Keratinocyte (primary cell): ENCODE results near the gene ZNF362. TPM values are rescaled to one million over a fixed set of nuclear protein-coding genes. Genes with fewer than 3 reads are reported as not detected.
A peak's percentile ranks its signal among the peaks of the same experiment; 100 is the strongest.

ENCODE experiments used
- DNase-seq: peaks from one replicate; pipeline ENCODE4 v3.0.0-alpha.2; 2011; ENCODE audit warnings: low read depth, missing footprints, low spot score
- FAIRE-seq: peaks from 2 replicates; lab custom pipeline; 2011; peaks lifted over from hg19 to GRCh38; lab: Jason Lieb, UNC
- H2AFZ ChIP-seq: 2 replicates; pipeline ENCODE4 v1.6.0; 2012; ENCODE audit warnings: low read length, control low read depth, inconsistent platforms; ENCODE audit not compliant: control insufficient read depth
- H3K27ac ChIP-seq: 2 replicates; pipeline ENCODE4 v1.5.1; 2011; ENCODE audit warnings: low read length; ENCODE audit not compliant: control insufficient read depth, insufficient read depth
- H3K27me3 ChIP-seq: 3 replicates; pipeline ENCODE4 v1.6.0; 2011; ENCODE audit warnings: low read length; ENCODE audit not compliant: control insufficient read depth, insufficient read depth; ENCODE audit errors: extremely low read depth
- H3K36me3 ChIP-seq, 2 experiments: 2 replicates in 1 of 2; 3 replicates in 1 of 2; pipeline ENCODE4 v1.5.1; 2011; ENCODE audit warnings: low read length in 2 of 2, mild to moderate bottlenecking in 1 of 2; ENCODE audit not compliant: control insufficient read depth in 2 of 2, insufficient read depth in 2 of 2; ENCODE audit errors: extremely low read depth in 1 of 2
- H3K4me1 ChIP-seq: 3 replicates; pipeline ENCODE4 v1.5.1; 2011; ENCODE audit warnings: low read length; ENCODE audit not compliant: control insufficient read depth, insufficient read depth; ENCODE audit errors: extremely low read depth
- H3K4me2 ChIP-seq: 3 replicates; pipeline ENCODE4 v1.6.0; 2011; ENCODE audit warnings: low read depth, low read length; ENCODE audit not compliant: control insufficient read depth, insufficient read depth; ENCODE audit errors: extremely low read depth
- H3K4me3 ChIP-seq, 3 experiments: fragments of 200-600 bp in 1 of 3; sonication (generic) in 1 of 3; 2 replicates in 2 of 3; 3 replicates in 1 of 3; pipeline ENCODE4 v1.5.1; 2011 to 2016; ENCODE audit warnings: low read length in 3 of 3, mild to moderate bottlenecking in 3 of 3, control low read depth in 2 of 3, inconsistent platforms in 1 of 3, low read depth in 1 of 3, mixed read lengths in 1 of 3, mixed run types in 1 of 3, moderate library complexity in 1 of 3; ENCODE audit not compliant: control insufficient read depth in 2 of 3, insufficient read depth in 2 of 3; ENCODE audit errors: extremely low read depth in 1 of 3
- H3K79me2 ChIP-seq: 2 replicates; pipeline ENCODE4 v1.6.0; 2012; ENCODE audit warnings: low read length; ENCODE audit not compliant: control insufficient read depth, insufficient read depth
- H3K9ac ChIP-seq: 3 replicates; pipeline ENCODE4 v1.6.0; 2011; ENCODE audit warnings: low read length; ENCODE audit not compliant: control insufficient read depth, insufficient read depth; ENCODE audit errors: extremely low read depth
- H3K9me1 ChIP-seq: 3 replicates; pipeline ENCODE4 v1.6.0; 2011; ENCODE audit warnings: low read length; ENCODE audit not compliant: control insufficient read depth, insufficient read depth; ENCODE audit errors: extremely low read depth
- H3K9me3 ChIP-seq: 2 replicates; pipeline ENCODE4 v1.5.1; 2012; ENCODE audit warnings: low read depth, low read length; ENCODE audit not compliant: control insufficient read depth
- H4K20me1 ChIP-seq: 3 replicates; pipeline ENCODE4 v1.6.0; 2011; ENCODE audit warnings: low read length; ENCODE audit not compliant: control insufficient read depth, insufficient read depth; ENCODE audit errors: extremely low read depth
- EZH2 ChIP-seq: IDR thresholded peaks from one replicate; pipeline ENCODE4 v1.6.1; 2012; ENCODE audit warnings: inconsistent platforms, mild to moderate bottlenecking, low read length, moderate library complexity
- dilution Hi-C: fragments of 300-500 bp; cut with MboI; formaldehyde crosslinking; loops from one replicate; pipeline ENCODE4 v1.7.0; 2020; ENCODE audit warnings: low sequenced_read_pairs; ENCODE audit not compliant: extremely low pct_ligation_motif_present
- polyA plus RNA-seq, 5 experiments: library from polyadenylated mRNA; depleted of rRNA in 3 of 5; stranded (reverse) in 3 of 5; stranded (forward) in 1 of 5; unstranded in 1 of 5; fragments of >200 nt; gene quantifications; 1 replicate in 1 of 5; 2 replicates in 3 of 5; 3 replicates in 1 of 5; pipeline versions ENCODE4 v1.2.1 to v1.2.3, GENCODE V29; 2011 to 2012; ENCODE audit warnings: missing spikeins in 2 of 5, low read depth in 1 of 5, low replicate concordance in 1 of 5
- TF ChIP-seq, protein P1 (sequence below), 3 experiments: IDR thresholded peaks in 1 of 3; conservative IDR thresholded peaks in 1 of 3; optimal IDR thresholded peaks in 1 of 3; 2 replicates in 2 of 3; 3 replicates in 1 of 3; pipeline versions ENCODE3 to v1.5.1; 2011; ENCODE audit warnings: low read length in 3 of 3, mild to moderate bottlenecking in 3 of 3, moderate library complexity in 2 of 3, control low read depth in 1 of 3, inconsistent platforms in 1 of 3; ENCODE audit not compliant: insufficient read depth in 2 of 3; ENCODE audit errors: extremely low read depth in 1 of 3

The ZNF362 gene
- polyA plus RNA-seq, 1 donor (not counting 4 experiments of a cell fraction or from before 2014, with no cell fraction given), result 2.2 TPM

DNA sequence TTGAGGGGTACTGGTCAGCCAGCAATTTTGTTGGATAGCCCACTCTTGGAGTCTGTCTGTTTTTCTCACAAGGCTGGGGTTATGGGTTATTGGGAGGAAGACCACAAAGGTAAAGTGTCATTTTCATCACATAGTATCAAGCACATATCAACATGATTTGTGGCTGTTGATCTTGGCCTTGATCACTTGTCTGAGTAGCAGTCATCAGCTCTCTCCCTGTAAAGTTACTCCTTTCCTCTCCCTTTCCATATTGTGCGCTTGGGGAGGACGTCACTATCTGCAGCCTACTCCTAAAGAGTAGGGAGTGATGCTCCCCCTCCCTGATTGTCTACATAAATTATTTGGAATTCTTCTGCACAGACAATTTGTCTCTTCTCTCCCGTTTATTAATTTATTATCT, 1.8 kb upstream of the ZNF362 start:
- TF ChIP-seq EZH2, result no peak
- TF ChIP-seq, protein P1, sequence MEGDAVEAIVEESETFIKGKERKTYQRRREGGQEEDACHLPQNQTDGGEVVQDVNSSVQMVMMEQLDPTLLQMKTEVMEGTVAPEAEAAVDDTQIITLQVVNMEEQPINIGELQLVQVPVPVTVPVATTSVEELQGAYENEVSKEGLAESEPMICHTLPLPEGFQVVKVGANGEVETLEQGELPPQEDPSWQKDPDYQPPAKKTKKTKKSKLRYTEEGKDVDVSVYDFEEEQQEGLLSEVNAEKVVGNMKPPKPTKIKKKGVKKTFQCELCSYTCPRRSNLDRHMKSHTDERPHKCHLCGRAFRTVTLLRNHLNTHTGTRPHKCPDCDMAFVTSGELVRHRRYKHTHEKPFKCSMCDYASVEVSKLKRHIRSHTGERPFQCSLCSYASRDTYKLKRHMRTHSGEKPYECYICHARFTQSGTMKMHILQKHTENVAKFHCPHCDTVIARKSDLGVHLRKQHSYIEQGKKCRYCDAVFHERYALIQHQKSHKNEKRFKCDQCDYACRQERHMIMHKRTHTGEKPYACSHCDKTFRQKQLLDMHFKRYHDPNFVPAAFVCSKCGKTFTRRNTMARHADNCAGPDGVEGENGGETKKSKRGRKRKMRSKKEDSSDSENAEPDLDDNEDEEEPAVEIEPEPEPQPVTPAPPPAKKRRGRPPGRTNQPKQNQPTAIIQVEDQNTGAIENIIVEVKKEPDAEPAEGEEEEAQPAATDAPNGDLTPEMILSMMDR (optimal IDR thresholded peaks at IDR 0.05 in 1 of 3, IDR thresholded peaks at IDR 0.05 in 1 of 3, conservative IDR thresholded peaks at IDR 0.05 in 1 of 3; ENCODE audit: extremely low read depth in 1 of 3, insufficient read depth in 2 of 3, low read length in 3 of 3), result no peak

DNA sequence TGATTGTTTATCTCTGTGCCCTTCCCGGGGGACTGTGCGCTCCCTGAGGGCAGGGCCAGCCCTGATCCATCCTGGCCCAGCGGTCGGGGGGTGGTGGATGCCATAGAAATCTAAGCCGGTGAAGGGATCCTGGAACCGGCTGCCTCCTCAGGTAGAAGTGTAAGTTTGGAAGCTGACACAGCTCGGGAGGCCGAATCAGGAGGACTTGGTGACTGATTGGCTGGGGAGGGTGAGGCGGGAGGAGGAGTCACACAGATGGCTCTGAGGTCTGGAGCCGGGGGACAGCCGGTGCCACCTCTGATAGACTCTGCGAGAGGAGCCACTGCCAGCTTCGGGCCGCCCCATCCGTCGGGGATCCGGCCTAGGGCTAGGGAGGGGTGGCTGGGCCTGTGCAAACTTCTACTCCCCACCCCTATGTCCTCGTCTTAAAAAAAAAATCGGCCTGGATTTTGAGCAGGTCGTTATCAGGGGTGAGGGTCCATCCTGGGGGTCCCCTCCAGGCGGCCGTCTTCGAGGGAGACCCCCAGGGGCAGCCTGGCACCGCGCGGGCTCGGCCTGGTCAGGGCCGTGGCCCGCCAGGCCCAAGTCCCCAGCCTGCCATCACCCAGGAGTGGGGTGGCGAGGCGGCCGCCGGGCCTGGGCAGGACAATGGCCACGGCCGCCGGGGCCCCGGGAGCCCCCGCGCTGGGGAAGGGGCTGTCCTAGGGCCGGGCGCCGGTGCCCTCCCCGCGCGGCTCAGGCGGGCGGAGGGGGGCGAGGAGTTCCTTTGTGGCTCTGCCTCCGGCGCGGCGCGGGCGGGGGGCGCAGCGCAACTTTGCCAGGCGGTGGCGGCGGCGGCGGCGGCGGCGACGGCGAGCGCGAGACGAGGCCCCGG, 708 bp upstream of the ZNF362 start:
- Histone ChIP-seq H3K36me3 (no peaks in the 10 kb centered on the region), H4K20me1 (no peaks in the 10 kb centered on the region), H3K9me3 (no peaks in the 10 kb centered on the region), H3K79me2 (no peaks in the 10 kb centered on the region), H3K4me2 (peak overlapping the region; percentile 63), H3K9ac (peak overlapping the region; percentile 55), H3K27ac (no peak overlapping the region), H3K9me1 (no peaks in the 10 kb centered on the region), H3K4me3 (peak overlapping the region; percentile 31 to 62 (median 47)), H3K27me3 (no peaks in the 10 kb centered on the region), H3K4me1 (peaks cover 15% of the 10 kb centered on the region), H2AFZ (peak overlapping the region; percentile 52)
- DNase-seq (no peak), FAIRE-seq (peak; percentile 63)
- TF ChIP-seq, protein P1 (optimal IDR thresholded peaks at IDR 0.05 in 1 of 3, IDR thresholded peaks at IDR 0.05 in 1 of 3, conservative IDR thresholded peaks at IDR 0.05 in 1 of 3; ENCODE audit: extremely low read depth in 1 of 3, insufficient read depth in 2 of 3, low read length in 3 of 3), result no peak
- dilution Hi-C loops, result no loop called here

More for the DNA sequence above, 1.8 kb upstream of the ZNF362 start:
- H3K9me1 ChIP-seq, result no peaks in the 10 kb centered on the region
- no peak for DNase-seq
- H3K36me3 ChIP-seq, result no peaks in the 10 kb centered on the region
- no peaks in the 10 kb centered on the region for H3K9me3 ChIP-seq
- dilution Hi-C loops, result no loop called here
- H3K4me1 ChIP-seq, result peaks cover 15% of the 10 kb centered on the region
- H3K79me2 ChIP-seq, result no peaks in the 10 kb centered on the region
- H3K27me3 ChIP-seq, result no peaks in the 10 kb centered on the region
- no peaks in the 10 kb centered on the region for H4K20me1 ChIP-seq
- no peak for FAIRE-seq
- no peak overlapping the region for H3K4me2 ChIP-seq
- H3K27ac ChIP-seq, result no peak overlapping the region
- no peak overlapping the region for H2AFZ ChIP-seq
- H3K9ac ChIP-seq, result no peak overlapping the region
- no peak overlapping the region for H3K4me3 ChIP-seq
